Measurements from ENCODE around the gene PSMB4. TPM values are rescaled to one million over a fixed set of nuclear protein-coding genes. Genes with fewer than 3 reads are reported as not detected.

Gene PSMB4
- total RNA-seq, 1 donor from 2014 or later = 316 TPM

DNA sequence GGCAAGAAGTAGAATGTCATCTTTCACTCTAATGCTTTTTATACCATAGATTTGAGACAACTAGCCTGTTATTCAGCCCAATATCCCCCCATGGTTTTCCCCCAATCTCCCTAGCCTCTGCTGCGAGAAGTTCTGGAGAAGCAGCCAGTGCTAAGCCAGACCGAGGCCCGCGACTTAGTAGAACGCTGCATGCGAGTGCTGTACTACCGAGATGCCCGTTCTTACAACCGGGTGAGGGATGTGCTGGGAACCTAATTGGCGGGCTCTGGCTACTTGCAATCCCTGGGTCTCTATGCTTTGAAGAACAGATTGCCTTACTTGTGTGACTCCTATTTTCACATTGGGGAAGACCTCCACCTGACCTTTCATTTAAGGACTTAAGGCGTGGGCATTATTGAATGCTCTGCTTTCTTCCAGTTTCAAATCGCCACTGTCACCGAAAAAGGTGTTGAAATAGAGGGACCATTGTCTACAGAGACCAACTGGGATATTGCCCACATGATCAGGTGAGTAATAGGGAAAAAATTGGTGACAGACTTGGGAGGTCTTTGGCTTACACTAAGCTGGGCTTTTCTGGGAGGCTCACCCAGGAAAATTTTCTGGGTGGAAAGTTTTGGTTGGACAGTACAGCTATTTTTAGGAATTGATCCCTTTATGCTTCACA lies 1.9 kb downstream of the PSMB4 start:
- Histone ChIP-seq H3K9me3 (ENCODE audit: insufficient read depth, low read depth, low read length) (no peaks in the 10 kb centered on the region), H3K27me3 (ENCODE audit: insufficient read depth, low read length) (no peaks in the 10 kb centered on the region), H4K20me1 (ENCODE audit: insufficient read depth, low read length) (peaks cover 50% of the 10 kb centered on the region), H3K79me2 (ENCODE audit: insufficient read depth, low read length) (peaks cover 36% of the 10 kb centered on the region), H3K4me2 (ENCODE audit: low read length) (peak overlapping the region; percentile 95), H3K9ac (ENCODE audit: low read length) (peak overlapping the region; percentile 98), H3K4me1 (ENCODE audit: insufficient read depth, low read length) (peaks cover 14% of the 10 kb centered on the region), H3K36me3 (ENCODE audit: insufficient read depth, low read length) (peaks cover 47% of the 10 kb centered on the region), H2AFZ (ENCODE audit: low read depth, low read length) (no peak overlapping the region), H3K27ac (ENCODE audit: low read depth, low read length) (peak overlapping the region; percentile 64), H3K4me3 (ENCODE audit: insufficient read depth, low read depth, low read length) (peak overlapping the region; percentile 93)
- Mint-ChIP-seq H3K36me3 (ENCODE audit: low read depth, unreplicated experiment) (peaks cover 18% of the 10 kb centered on the region), H3K27me3 (ENCODE audit: low read depth, unreplicated experiment) (no peaks in the 10 kb centered on the region), H3K27ac (ENCODE audit: unreplicated experiment) (no peak overlapping the region), H3K9me3 (ENCODE audit: unreplicated experiment) (no peaks in the 10 kb centered on the region), H3K4me3 (ENCODE audit: unreplicated experiment) (peak overlapping the region; percentile 96), H3K4me1 (ENCODE audit: low read depth, unreplicated experiment) (peaks cover 17% of the 10 kb centered on the region)
- TF ChIP-seq, protein P1, sequence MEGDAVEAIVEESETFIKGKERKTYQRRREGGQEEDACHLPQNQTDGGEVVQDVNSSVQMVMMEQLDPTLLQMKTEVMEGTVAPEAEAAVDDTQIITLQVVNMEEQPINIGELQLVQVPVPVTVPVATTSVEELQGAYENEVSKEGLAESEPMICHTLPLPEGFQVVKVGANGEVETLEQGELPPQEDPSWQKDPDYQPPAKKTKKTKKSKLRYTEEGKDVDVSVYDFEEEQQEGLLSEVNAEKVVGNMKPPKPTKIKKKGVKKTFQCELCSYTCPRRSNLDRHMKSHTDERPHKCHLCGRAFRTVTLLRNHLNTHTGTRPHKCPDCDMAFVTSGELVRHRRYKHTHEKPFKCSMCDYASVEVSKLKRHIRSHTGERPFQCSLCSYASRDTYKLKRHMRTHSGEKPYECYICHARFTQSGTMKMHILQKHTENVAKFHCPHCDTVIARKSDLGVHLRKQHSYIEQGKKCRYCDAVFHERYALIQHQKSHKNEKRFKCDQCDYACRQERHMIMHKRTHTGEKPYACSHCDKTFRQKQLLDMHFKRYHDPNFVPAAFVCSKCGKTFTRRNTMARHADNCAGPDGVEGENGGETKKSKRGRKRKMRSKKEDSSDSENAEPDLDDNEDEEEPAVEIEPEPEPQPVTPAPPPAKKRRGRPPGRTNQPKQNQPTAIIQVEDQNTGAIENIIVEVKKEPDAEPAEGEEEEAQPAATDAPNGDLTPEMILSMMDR (IDR thresholded peaks at IDR 0.05; ENCODE audit: insufficient read depth, low read depth, low read length) = no peak
- TF ChIP-seq EZH2 (IDR thresholded peaks at IDR 0.05; ENCODE audit: insufficient read depth, low read length) = no peak
- DNase-seq (ENCODE audit: low read depth) = peak; percentile 16
- no peak for FAIRE-seq

DNA sequence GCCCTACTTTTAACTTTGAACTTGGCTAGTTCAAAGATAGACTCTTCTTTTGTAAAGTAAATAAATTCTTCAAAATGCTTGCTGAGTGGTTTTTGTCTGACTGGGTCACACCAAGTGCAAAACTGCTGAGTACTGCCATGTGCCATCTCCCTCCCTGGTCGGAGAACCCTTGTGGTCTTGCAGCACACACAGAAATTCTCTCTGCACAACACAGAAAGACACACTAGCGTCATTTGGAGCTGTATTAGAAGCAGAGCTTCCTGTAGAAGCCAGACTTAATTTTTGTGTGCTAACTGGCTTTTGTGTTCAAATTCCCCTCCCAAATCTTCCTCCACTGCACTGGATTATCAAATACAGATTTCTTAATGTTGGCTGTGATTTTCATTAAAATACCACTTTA lies 2.5 kb downstream of the PSMB4 start:
- peaks cover 50% of the 10 kb centered on the region for H4K20me1 ChIP-seq (ENCODE audit: insufficient read depth, low read length)
- H3K4me3 Mint-ChIP-seq (ENCODE audit: unreplicated experiment) = peak overlapping the region; percentile 96
- FAIRE-seq = no peak
- H3K79me2 ChIP-seq (ENCODE audit: insufficient read depth, low read length) = peaks cover 36% of the 10 kb centered on the region
- H3K27ac ChIP-seq (ENCODE audit: low read depth, low read length) = no peak overlapping the region
- no peaks in the 10 kb centered on the region for H3K27me3 ChIP-seq (ENCODE audit: insufficient read depth, low read length)
- H2AFZ ChIP-seq (ENCODE audit: low read depth, low read length) = no peak overlapping the region
- peaks cover 18% of the 10 kb centered on the region for H3K36me3 Mint-ChIP-seq (ENCODE audit: low read depth, unreplicated experiment)
- DNase-seq (ENCODE audit: low read depth) = no peak
- H3K4me3 ChIP-seq (ENCODE audit: insufficient read depth, low read depth, low read length) = no peak overlapping the region
- no peaks in the 10 kb centered on the region for H3K27me3 Mint-ChIP-seq (ENCODE audit: low read depth, unreplicated experiment)
- peak overlapping the region; percentile 23 for H3K27ac Mint-ChIP-seq (ENCODE audit: unreplicated experiment)
- no peaks in the 10 kb centered on the region for H3K9me3 Mint-ChIP-seq (ENCODE audit: unreplicated experiment)
- H3K4me1 ChIP-seq (ENCODE audit: insufficient read depth, low read length) = peaks cover 14% of the 10 kb centered on the region
- H3K36me3 ChIP-seq (ENCODE audit: insufficient read depth, low read length) = peaks cover 53% of the 10 kb centered on the region
- H3K4me2 ChIP-seq (ENCODE audit: low read length) = peak overlapping the region; percentile 95
- TF ChIP-seq, protein P1 (IDR thresholded peaks at IDR 0.05; ENCODE audit: insufficient read depth, low read depth, low read length) = no peak
- peaks cover 17% of the 10 kb centered on the region for H3K4me1 Mint-ChIP-seq (ENCODE audit: low read depth, unreplicated experiment)
- no peak overlapping the region for H3K9ac ChIP-seq (ENCODE audit: low read length)
- no peaks in the 10 kb centered on the region for H3K9me3 ChIP-seq (ENCODE audit: insufficient read depth, low read depth, low read length)

DNA sequence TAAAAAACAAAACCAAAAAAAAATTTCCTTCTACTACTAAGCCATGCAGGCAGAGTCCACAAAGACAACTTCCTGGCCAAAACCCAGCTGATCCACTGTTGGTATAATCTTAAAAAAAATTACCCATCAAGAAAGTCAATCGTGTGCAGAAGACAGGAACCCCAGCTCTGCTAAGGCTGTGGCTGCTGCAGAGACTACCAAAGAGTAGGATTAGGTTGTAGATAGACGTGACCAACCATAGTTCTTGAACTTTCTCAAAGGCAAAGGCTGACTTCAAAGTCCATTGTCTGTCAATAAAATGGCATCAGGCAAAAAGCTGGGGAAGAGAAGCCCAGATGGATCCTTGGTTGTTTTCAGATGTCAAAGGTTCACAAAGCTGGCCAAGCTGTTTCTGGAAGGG lies 3.4 kb downstream of the PSMB4 start:
- Histone ChIP-seq H3K4me2 (ENCODE audit: low read length) (no peak overlapping the region), H3K9ac (ENCODE audit: low read length) (no peak overlapping the region), H3K27ac (ENCODE audit: low read depth, low read length) (no peak overlapping the region), H3K79me2 (ENCODE audit: insufficient read depth, low read length) (peaks cover 36% of the 10 kb centered on the region), H3K4me1 (ENCODE audit: insufficient read depth, low read length) (peaks cover 14% of the 10 kb centered on the region), H3K9me3 (ENCODE audit: insufficient read depth, low read depth, low read length) (no peaks in the 10 kb centered on the region), H3K4me3 (ENCODE audit: insufficient read depth, low read depth, low read length) (no peak overlapping the region), H3K27me3 (ENCODE audit: insufficient read depth, low read length) (no peaks in the 10 kb centered on the region), H4K20me1 (ENCODE audit: insufficient read depth, low read length) (peaks cover 50% of the 10 kb centered on the region), H3K36me3 (ENCODE audit: insufficient read depth, low read length) (peaks cover 59% of the 10 kb centered on the region), H2AFZ (ENCODE audit: low read depth, low read length) (no peak overlapping the region)
- no peaks in the 10 kb centered on the region for H3K9me3 Mint-ChIP-seq (ENCODE audit: unreplicated experiment)
- H3K4me3 Mint-ChIP-seq (ENCODE audit: unreplicated experiment) = no peak overlapping the region
- peaks cover 18% of the 10 kb centered on the region for H3K36me3 Mint-ChIP-seq (ENCODE audit: low read depth, unreplicated experiment)
- H3K4me1 Mint-ChIP-seq (ENCODE audit: low read depth, unreplicated experiment) = peaks cover 17% of the 10 kb centered on the region
- H3K27ac Mint-ChIP-seq (ENCODE audit: unreplicated experiment) = no peak overlapping the region
- no peak for DNase-seq (ENCODE audit: low read depth)
- no peak for FAIRE-seq
- no peak for TF ChIP-seq EZH2 (IDR thresholded peaks at IDR 0.05; ENCODE audit: insufficient read depth, low read length)
- TF ChIP-seq, protein P1 (IDR thresholded peaks at IDR 0.05; ENCODE audit: insufficient read depth, low read depth, low read length) = no peak
- no peaks in the 10 kb centered on the region for H3K27me3 Mint-ChIP-seq (ENCODE audit: low read depth, unreplicated experiment)
